ENCODE results near the gene FOXL3. TPM values are rescaled to one million over a fixed set of nuclear protein-coding genes. Genes with fewer than 3 reads are reported as not detected.

The FOXL3 gene
- polyA plus RNA-seq, 2 of the 4 experiments (the other 2 are of a cell fraction), result not detected

DNA sequence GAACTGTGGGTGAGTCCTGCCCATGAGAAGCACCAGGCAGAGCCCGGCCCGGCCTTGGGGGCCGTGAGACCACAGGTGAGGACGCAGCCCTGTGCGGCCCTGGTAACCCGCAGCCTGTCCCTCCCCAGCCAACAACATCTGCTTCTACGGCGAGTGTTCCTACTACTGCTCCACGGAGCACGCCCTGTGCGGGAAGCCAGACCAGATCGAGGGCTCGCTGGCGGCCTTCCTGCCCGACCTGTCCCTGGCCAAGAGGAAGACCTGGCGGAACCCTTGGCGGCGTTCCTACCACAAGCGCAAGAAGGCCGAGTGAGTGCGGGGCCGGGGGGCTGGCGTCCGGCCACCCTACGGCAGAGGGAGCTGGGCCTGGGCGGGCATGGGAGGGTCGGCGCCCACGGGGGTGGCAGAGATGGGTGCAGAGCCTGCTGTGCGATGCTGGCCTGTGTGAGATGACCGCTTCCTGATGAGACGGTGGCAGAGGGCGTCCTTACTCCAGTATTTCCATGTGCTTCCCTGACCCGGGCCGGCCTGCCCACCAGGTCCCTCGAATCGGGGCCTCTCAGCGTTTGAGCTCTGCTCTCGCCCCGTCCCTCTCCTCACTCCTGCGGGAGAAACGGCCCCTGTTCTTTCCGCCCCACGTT is 34.1 kb upstream of the FOXL3 start:
- peaks cover 44% of the 10 kb centered on the region for H3K9me3 ChIP-seq
- H3K4me2 ChIP-seq, result no peak overlapping the region
- TF ChIP-seq, protein P1, sequence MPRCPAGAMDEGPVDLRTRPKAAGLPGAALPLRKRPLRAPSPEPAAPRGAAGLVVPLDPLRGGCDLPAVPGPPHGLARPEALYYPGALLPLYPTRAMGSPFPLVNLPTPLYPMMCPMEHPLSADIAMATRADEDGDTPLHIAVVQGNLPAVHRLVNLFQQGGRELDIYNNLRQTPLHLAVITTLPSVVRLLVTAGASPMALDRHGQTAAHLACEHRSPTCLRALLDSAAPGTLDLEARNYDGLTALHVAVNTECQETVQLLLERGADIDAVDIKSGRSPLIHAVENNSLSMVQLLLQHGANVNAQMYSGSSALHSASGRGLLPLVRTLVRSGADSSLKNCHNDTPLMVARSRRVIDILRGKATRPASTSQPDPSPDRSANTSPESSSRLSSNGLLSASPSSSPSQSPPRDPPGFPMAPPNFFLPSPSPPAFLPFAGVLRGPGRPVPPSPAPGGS (IDR thresholded peaks at IDR 0.05), result no peak
- TF ChIP-seq SMC3 (IDR thresholded peaks at IDR 0.05), result no peak
- TF ChIP-seq POLR2A (IDR thresholded peaks at IDR 0.05; ENCODE audit: low read length), result no peak
- no peak for TF ChIP-seq HOXB5 (CRISPR knock-in tag; IDR thresholded peaks at IDR 0.05)
- no peak overlapping the region for H3K27ac ChIP-seq
- 94% methylated on average over 42 of the region's 44 CpGs for WGBS (ENCODE audit: missing lambda C conversion rate)
- CTCF ChIA-PET, result no interaction called here
- no peak for ATAC-seq
- H3K4me3 ChIP-seq, result no peak overlapping the region
- no peak for FAIRE-seq
- H3K4me1 ChIP-seq, result no peaks in the 10 kb centered on the region
- DNase-seq (ENCODE audit: low read depth in 1 of 2, low spot score in 1 of 2), result no peak
- POLR2A ChIA-PET, result no interaction called here

DNA sequence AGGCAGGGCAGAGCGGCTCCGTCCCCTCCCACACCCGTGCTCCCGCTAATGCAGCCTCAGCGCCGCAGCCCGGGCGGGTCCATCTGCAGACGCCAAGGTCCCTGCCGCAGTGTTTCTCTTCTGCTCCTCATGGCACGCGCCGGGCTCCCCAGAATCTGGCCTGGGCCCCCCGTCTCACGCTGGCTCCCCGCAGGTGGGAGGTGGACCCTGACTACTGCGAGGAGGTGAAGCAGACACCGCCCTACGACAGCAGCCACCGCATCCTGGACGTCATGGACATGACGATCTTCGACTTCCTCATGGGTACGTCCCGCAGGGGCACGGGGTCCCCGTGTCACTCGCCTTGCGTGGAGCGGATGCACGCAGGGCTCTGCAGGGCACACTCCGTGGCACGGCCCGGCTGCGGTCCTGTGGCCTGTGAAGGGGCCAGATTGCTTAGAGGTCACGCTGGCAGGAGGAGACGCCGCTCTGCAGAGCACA is 33.5 kb upstream of the FOXL3 start:
- ATAC-seq (no peak), DNase-seq (ENCODE audit: low read depth in 1 of 2, low spot score in 1 of 2) (no peak), FAIRE-seq (no peak)
- CTCF ChIA-PET, result interaction anchor here (0.9 kb wide), 1 partner anchor 169 kb away, joined by 3 read pairs; no protein-coding TSS in a partner anchor
- POLR2A ChIA-PET, result no interaction called here
- Histone ChIP-seq H3K9me3 (peaks cover 51% of the 10 kb centered on the region), H3K4me2 (no peak overlapping the region), H3K4me3 (no peak overlapping the region), H3K4me1 (no peaks in the 10 kb centered on the region), H3K27ac (no peak overlapping the region)
- TF ChIP-seq ESRRA (IDR thresholded peaks at IDR 0.05; ENCODE audit: borderline replicate concordance, low read length), result no peak
- TF ChIP-seq EHF (CRISPR knock-in tag; IDR thresholded peaks at IDR 0.05), result no peak
- TF ChIP-seq, protein P2, sequence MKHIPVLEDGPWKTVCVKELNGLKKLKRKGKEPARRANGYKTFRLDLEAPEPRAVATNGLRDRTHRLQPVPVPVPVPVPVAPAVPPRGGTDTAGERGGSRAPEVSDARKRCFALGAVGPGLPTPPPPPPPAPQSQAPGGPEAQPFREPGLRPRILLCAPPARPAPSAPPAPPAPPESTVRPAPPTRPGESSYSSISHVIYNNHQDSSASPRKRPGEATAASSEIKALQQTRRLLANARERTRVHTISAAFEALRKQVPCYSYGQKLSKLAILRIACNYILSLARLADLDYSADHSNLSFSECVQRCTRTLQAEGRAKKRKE (CRISPR knock-in tag; IDR thresholded peaks at IDR 0.05; ENCODE audit: low read depth), result no peak
- no peak for TF ChIP-seq CBX8 (IDR thresholded peaks at IDR 0.05)
- no peak for TF ChIP-seq FOXS1 (CRISPR knock-in tag; IDR thresholded peaks at IDR 0.05)
- TF ChIP-seq MYC (IDR thresholded peaks at IDR 0.05; ENCODE audit: borderline replicate concordance, low read length), result no peak
- no peak for TF ChIP-seq GATA3 (IDR thresholded peaks at IDR 0.05; ENCODE audit: borderline replicate concordance)
- TF ChIP-seq ZNF302 (CRISPR knock-in tag; IDR thresholded peaks at IDR 0.05), result no peak
- WGBS (ENCODE audit: missing lambda C conversion rate), result 96% methylated on average over 30 of the region's 38 CpGs

DNA sequence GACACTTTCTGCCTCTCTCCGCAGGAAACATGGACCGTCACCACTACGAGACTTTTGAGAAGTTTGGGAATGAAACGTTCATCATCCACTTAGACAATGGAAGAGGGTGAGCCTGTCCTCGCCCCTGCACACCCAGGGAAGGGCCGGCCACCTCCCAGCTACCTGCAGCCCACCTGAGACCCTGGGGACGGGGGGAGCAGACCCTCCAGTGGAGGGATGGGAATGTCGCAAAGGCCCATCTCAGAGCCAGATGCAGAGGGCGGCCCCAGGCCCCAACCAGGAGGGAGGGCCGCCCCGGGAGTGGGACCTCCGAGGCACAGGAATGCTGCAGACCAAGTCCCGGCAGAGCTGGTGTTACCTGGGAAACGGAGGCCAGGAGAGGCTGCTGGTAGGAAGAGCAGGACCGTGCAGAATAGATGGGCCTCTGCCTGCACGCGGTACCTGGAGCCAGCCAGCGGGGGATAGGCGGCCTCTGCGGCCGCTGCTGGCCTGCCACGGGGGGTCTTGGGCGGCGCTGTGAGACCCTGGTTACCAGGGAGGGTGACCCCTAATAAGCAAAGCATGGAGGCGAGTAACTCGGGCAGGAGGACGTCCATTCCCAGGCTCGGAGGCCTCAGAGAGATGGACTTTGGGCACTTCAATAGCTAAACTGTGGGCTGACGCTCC is 32.9 kb upstream of the FOXL3 start:
- H3K4me1 ChIP-seq, result no peaks in the 10 kb centered on the region
- TF ChIP-seq TFCP2L1 (CRISPR knock-in tag; IDR thresholded peaks at IDR 0.05) (no peak), FOSL2 (IDR thresholded peaks at IDR 0.05) (no peak), FOSL2 (CRISPR knock-in tag; IDR thresholded peaks at IDR 0.05) (no peak), POLR2AphosphoS2 (conservative IDR thresholded peaks at IDR 0.05; ENCODE audit: low read length) (no peak), TP53 (CRISPR knock-in tag; IDR thresholded peaks at IDR 0.05) (no peak), RNF2 (IDR thresholded peaks at IDR 0.05; ENCODE audit: borderline replicate concordance, low read depth) (no peak), HDAC2 (IDR thresholded peaks at IDR 0.05) (no peak), CEBPB (IDR thresholded peaks at IDR 0.05) (no peak), KDM1A (IDR thresholded peaks at IDR 0.05; ENCODE audit: low read depth) (no peak), CHD4 (IDR thresholded peaks at IDR 0.05; ENCODE audit: borderline replicate concordance) (no peak), ZFP36 (IDR thresholded peaks at IDR 0.05; ENCODE audit: borderline replicate concordance, partially characterized antibody) (no peak), POLR2A (IDR thresholded peaks at IDR 0.05; ENCODE audit: low read length) (no peak), CHD2 (IDR thresholded peaks at IDR 0.05; ENCODE audit: low read length, partially characterized antibody) (no peak)
- TF ChIP-seq, protein P3, sequence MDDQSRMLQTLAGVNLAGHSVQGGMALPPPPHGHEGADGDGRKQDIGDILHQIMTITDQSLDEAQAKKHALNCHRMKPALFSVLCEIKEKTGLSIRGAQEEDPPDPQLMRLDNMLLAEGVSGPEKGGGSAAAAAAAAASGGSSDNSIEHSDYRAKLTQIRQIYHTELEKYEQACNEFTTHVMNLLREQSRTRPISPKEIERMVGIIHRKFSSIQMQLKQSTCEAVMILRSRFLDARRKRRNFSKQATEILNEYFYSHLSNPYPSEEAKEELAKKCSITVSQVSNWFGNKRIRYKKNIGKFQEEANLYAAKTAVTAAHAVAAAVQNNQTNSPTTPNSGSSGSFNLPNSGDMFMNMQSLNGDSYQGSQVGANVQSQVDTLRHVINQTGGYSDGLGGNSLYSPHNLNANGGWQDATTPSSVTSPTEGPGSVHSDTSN (IDR thresholded peaks at IDR 0.05), result no peak
- TF ChIP-seq, protein P4, sequence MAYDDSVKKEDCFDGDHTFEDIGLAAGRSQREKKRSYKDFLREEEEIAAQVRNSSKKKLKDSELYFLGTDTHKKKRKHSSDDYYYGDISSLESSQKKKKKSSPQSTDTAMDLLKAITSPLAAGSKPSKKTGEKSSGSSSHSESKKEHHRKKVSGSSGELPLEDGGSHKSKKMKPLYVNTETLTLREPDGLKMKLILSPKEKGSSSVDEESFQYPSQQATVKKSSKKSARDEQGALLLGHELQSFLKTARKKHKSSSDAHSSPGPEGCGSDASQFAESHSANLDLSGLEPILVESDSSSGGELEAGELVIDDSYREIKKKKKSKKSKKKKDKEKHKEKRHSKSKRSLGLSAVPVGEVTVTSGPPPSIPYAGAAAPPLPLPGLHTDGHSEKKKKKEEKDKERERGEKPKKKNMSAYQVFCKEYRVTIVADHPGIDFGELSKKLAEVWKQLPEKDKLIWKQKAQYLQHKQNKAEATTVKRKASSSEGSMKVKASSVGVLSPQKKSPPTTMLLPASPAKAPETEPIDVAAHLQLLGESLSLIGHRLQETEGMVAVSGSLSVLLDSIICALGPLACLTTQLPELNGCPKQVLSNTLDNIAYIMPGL (CRISPR knock-in tag; IDR thresholded peaks at IDR 0.05; ENCODE audit: borderline replicate concordance), result no peak
- TF ChIP-seq, protein P5, sequence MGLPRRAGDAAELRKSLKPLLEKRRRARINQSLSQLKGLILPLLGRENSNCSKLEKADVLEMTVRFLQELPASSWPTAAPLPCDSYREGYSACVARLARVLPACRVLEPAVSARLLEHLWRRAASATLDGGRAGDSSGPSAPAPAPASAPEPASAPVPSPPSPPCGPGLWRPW (IDR thresholded peaks at IDR 0.05), result no peak
- TF ChIP-seq, protein P6, sequence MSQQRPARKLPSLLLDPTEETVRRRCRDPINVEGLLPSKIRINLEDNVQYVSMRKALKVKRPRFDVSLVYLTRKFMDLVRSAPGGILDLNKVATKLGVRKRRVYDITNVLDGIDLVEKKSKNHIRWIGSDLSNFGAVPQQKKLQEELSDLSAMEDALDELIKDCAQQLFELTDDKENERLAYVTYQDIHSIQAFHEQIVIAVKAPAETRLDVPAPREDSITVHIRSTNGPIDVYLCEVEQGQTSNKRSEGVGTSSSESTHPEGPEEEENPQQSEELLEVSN (IDR thresholded peaks at IDR 0.05; ENCODE audit: borderline replicate concordance, low read depth), result no peak
- ChIA-PET CTCF (interaction anchor here (0.9 kb wide), 1 partner anchor 170 kb away, joined by 3 read pairs; no protein-coding TSS in a partner anchor), POLR2A (interaction anchor here (0.5 kb wide), 1 partner anchor 653 kb away, joined by 3 read pairs; no protein-coding TSS in a partner anchor)
- H3K27ac ChIP-seq, result no peak overlapping the region
- H3K4me3 ChIP-seq, result no peak overlapping the region
- DNase-seq (ENCODE audit: low read depth in 1 of 2, low spot score in 1 of 2) (no peak), FAIRE-seq (no peak), ATAC-seq (no peak)
- 91% methylated on average over 18 of the region's 29 CpGs for WGBS (ENCODE audit: missing lambda C conversion rate)
- H3K9me3 ChIP-seq, result peaks cover 57% of the 10 kb centered on the region
- H3K4me2 ChIP-seq, result no peak overlapping the region

Data from A549 (cell line).